Upper lobe of left lung (tissue), 6 donors: ENCODE measurements around the gene DIP2C. TPM values are rescaled to one million over a fixed set of nuclear protein-coding genes. Genes with fewer than 3 reads are reported as not detected.
"Not testable (repeated sequence)": the region's sequence is repeated elsewhere in the genome, so short reads cannot be mapped to it uniquely, and the experiment has no call there.

Experiments used
- ATAC-seq, 2 donors: fragments of 200-7000 bp; cut with Tn5 transposase; one replicate each; pipeline ENCODE4 v1.9.1; 2022; ENCODE audit warnings: mild to moderate bottlenecking in 2 of 2, moderate library complexity in 2 of 2; ENCODE audit not compliant: low FRiP score in 2 of 2
- DNase-seq, 2 donors: peaks; one replicate each; pipeline ENCODE4 v3.0.0-alpha.2; 2019 to 2020
- H3K27ac ChIP-seq, 4 donors: fragments of 200-600 bp; sonication (generic); one replicate each; pipeline ENCODE4 v1.5.1; 2016 to 2019
- H3K27me3 ChIP-seq, 4 donors: fragments of 200-600 bp; sonication (generic); one replicate each; pipeline ENCODE4 v1.5.1; 2017 to 2019
- H3K36me3 ChIP-seq, 4 donors: fragments of 200-600 bp; sonication (generic); one replicate each; pipeline ENCODE4 v1.5.1; 2016 to 2019
- H3K4me1 ChIP-seq, 4 donors: fragments of 200-600 bp; sonication (generic); one replicate each; pipeline ENCODE4 v1.5.1; 2018 to 2019
- H3K4me3 ChIP-seq, 4 donors: fragments of 200-600 bp; sonication (generic); one replicate each; pipeline ENCODE4 v1.5.1; 2017 to 2019; ENCODE audit warnings: mild to moderate bottlenecking in 2 of 4, moderate library complexity in 1 of 4
- H3K9me3 ChIP-seq, 4 donors: fragments of 200-600 bp; sonication (generic); one replicate each; pipeline ENCODE4 v1.5.1; 2018 to 2019
- CTCF ChIP-seq, 6 experiments: fragments of 450-650 bp in 4 of 6; fragments of 200-600 bp in 2 of 6; sonication (generic) in 2 of 6; IDR thresholded peaks; one replicate each; pipeline ENCODE4 v1.5.1; 2016 to 2019; ENCODE audit warnings: antibody characterized with exemption in 6 of 6
- EP300 ChIP-seq, 4 donors: sonication (generic); formaldehyde crosslinking; IDR thresholded peaks; one replicate each; pipeline ENCODE4 v1.5.1; 2017; ENCODE audit warnings: antibody characterized with exemption in 4 of 4, control low read depth in 2 of 4
- POLR2A ChIP-seq, 4 donors: fragments of 450-650 bp; IDR thresholded peaks; one replicate each; pipeline ENCODE4 v1.5.1; 2016 to 2017; ENCODE audit warnings: antibody characterized with exemption in 4 of 4, mild to moderate bottlenecking in 2 of 4
- POLR2AphosphoS5 ChIP-seq, 2 donors: sonication (generic); formaldehyde crosslinking; IDR thresholded peaks; one replicate each; pipeline ENCODE4 v1.5.1; 2017; ENCODE audit warnings: antibody characterized with exemption in 2 of 2
- WGBS, 2 donors: methylation state at CpG; one replicate each; pipeline ENCODE4 v1.1.5; 2017 to 2018; 5-methylcytosine and 5-hydroxymethylcytosine counted together
- total RNA-seq, 6 donors: library from RNA; depleted of rRNA in 4 of 6; stranded (reverse); fragments of >200 nt in 4 of 6; gene quantifications; one replicate each; pipeline versions ENCODE4 v1.1.0 to v1.2.1, GENCODE V29; 2016 to 2021
- donor health status: DM: no; HTN: no; CAD: no; lungs with moderate emphysema.
- donor health status: DM: no; HTN: yes; CAD: no; lungs with severe emphysema.

The DIP2C gene
- total RNA-seq, 6 donors from 2014 or later = 11.6 to 32.5 (median 14.7) TPM

GRCh38 chr10:326350-326749, 363.1 kb downstream of the DIP2C start:
- 91 to 94% methylated on average over 11 of the region's 11 CpGs for WGBS, 2 donors
- DNase-seq = no peak
- no peaks in the 10 kb centered on the region for H3K9me3 ChIP-seq
- H3K27ac ChIP-seq = no peak overlapping the region
- no peak overlapping the region for H3K4me3 ChIP-seq
- peaks cover 0 to 12% (median 6%) of the 10 kb centered on the region in 4 donors for H3K36me3 ChIP-seq
- peaks cover 4 to 9% (median 7%) of the 10 kb centered on the region in 4 donors for H3K4me1 ChIP-seq
- no peak for ATAC-seq
- TF ChIP-seq POLR2AphosphoS5 (IDR thresholded peaks at IDR 0.05) (no peak), EP300 (IDR thresholded peaks at IDR 0.05) (no peak), CTCF (IDR thresholded peaks at IDR 0.05) (no peak), POLR2A (IDR thresholded peaks at IDR 0.05) (no peak)
- no peaks in the 10 kb centered on the region for H3K27me3 ChIP-seq

GRCh38 chr10:325282-325681, 364.2 kb downstream of the DIP2C start:
- Histone ChIP-seq H3K27me3 (no peaks in the 10 kb centered on the region), H3K9me3 (no peaks in the 10 kb centered on the region), H3K27ac (no peak overlapping the region), H3K4me3 (no peak overlapping the region), H3K4me1 (peaks cover 4 to 9% (median 7%) of the 10 kb centered on the region in 4 donors), H3K36me3 (peaks cover 0 to 15% (median 6%) of the 10 kb centered on the region in 4 donors)
- DNase-seq (no peak), ATAC-seq (no peak)
- 86 to 93% methylated on average over 8 of the region's 8 CpGs for WGBS, 2 donors
- TF ChIP-seq CTCF (IDR thresholded peaks at IDR 0.05) (no peak), EP300 (IDR thresholded peaks at IDR 0.05) (no peak), POLR2AphosphoS5 (IDR thresholded peaks at IDR 0.05) (no peak), POLR2A (IDR thresholded peaks at IDR 0.05) (no peak)

- no peaks in the 10 kb centered on the region for H3K27me3 ChIP-seq
- peaks cover 0 to 15% (median 6%) of the 10 kb centered on the region in 4 donors for H3K36me3 ChIP-seq
- TF ChIP-seq CTCF (IDR thresholded peaks at IDR 0.05) (no peak), POLR2AphosphoS5 (IDR thresholded peaks at IDR 0.05) (no peak), EP300 (IDR thresholded peaks at IDR 0.05) (no peak), POLR2A (IDR thresholded peaks at IDR 0.05) (no peak)
- peak overlapping the region in 1 of 4 donors; percentile 53 for H3K27ac ChIP-seq
- no peaks in the 10 kb centered on the region for H3K9me3 ChIP-seq
- ATAC-seq (no peak), DNase-seq (no peak)
- no peak overlapping the region for H3K4me3 ChIP-seq
- H3K4me1 ChIP-seq = peaks cover 4 to 9% (median 5%) of the 10 kb centered on the region in 4 donors
- WGBS, 2 donors = 87 to 95% methylated on average over 15 of the region's 15 CpGs
Measured at GRCh38 chr10:324593-324992, 364.9 kb downstream of the DIP2C start.

GRCh38 chr10:323651-324293, 365.7 kb downstream of the DIP2C start:
- Histone ChIP-seq H3K4me3 (peak overlapping the region in 1 of 4 donors; percentile 15), H3K27me3 (no peaks in the 10 kb centered on the region), H3K4me1 (peaks cover 0 to 6% (median 3%) of the 10 kb centered on the region in 4 donors), H3K36me3 (peaks cover 0 to 15% (median 6%) of the 10 kb centered on the region in 4 donors), H3K27ac (peak overlapping the region in 2 of 4 donors; percentile 8 to 53), H3K9me3 (no peaks in the 10 kb centered on the region)
- TF ChIP-seq POLR2A (IDR thresholded peaks at IDR 0.05) (no peak), CTCF (IDR thresholded peaks at IDR 0.05) (no peak), POLR2AphosphoS5 (IDR thresholded peaks at IDR 0.05) (peak in 1 of 2 donors; percentile 51)
- ATAC-seq (peak; percentile 87 to 97), DNase-seq (peak; percentile 49 to 87)
- 46 to 51% methylated on average over 15 of the region's 15 CpGs for WGBS, 2 donors

- H3K4me3 ChIP-seq, ATAC-seq, H3K4me1 ChIP-seq, H3K27me3 ChIP-seq, DNase-seq, H3K9me3 ChIP-seq, H3K27ac ChIP-seq: not testable (repeated sequence)
- WGBS, 2 donors = 76 to 89% methylated on average over 8 to 12 of the region's 43 CpGs
- H3K36me3 ChIP-seq = peaks cover 0 to 15% (median 6%) of the 10 kb centered on the region in 4 donors
Measured at GRCh38 chr10:323046-323445, 366.4 kb downstream of the DIP2C start.
